Measurements from ENCODE around the gene ABAT. TPM values are rescaled to one million over a fixed set of nuclear protein-coding genes. Genes with fewer than 3 reads are reported as not detected.

The ABAT gene
- 20.7 to 21.6 TPM (median 21.4 TPM) in 3 replicates for total RNA-seq

- H3K36me3 Mint-ChIP-seq: no peaks in the 10 kb centered on the region
- H3K27ac Mint-ChIP-seq: peak within 1 kb of the TSS; percentile 43
- H3K4me3 Mint-ChIP-seq: peak within 1 kb of the TSS; percentile 78
- TF ChIP-seq, protein P1, sequence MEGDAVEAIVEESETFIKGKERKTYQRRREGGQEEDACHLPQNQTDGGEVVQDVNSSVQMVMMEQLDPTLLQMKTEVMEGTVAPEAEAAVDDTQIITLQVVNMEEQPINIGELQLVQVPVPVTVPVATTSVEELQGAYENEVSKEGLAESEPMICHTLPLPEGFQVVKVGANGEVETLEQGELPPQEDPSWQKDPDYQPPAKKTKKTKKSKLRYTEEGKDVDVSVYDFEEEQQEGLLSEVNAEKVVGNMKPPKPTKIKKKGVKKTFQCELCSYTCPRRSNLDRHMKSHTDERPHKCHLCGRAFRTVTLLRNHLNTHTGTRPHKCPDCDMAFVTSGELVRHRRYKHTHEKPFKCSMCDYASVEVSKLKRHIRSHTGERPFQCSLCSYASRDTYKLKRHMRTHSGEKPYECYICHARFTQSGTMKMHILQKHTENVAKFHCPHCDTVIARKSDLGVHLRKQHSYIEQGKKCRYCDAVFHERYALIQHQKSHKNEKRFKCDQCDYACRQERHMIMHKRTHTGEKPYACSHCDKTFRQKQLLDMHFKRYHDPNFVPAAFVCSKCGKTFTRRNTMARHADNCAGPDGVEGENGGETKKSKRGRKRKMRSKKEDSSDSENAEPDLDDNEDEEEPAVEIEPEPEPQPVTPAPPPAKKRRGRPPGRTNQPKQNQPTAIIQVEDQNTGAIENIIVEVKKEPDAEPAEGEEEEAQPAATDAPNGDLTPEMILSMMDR (IDR thresholded peaks at IDR 0.05; ENCODE audit: unreplicated experiment): no peak
- DNase-seq (ENCODE audit: low spot score in 2 of 2, unreplicated experiment in 2 of 2): peak; percentile 78 to 89
- no peaks in the 10 kb centered on the region for H3K27me3 Mint-ChIP-seq (ENCODE audit: low read depth)
- peaks cover 42% of the 10 kb centered on the region for H3K4me1 Mint-ChIP-seq
- H3K9me3 Mint-ChIP-seq: no peaks in the 10 kb centered on the region
Observed at GRCh38 chr16:8674413-8675022, at the start of gene ABAT. Gene ABAT, plus strand, starts transcription at chr16:8674617. Its CDS starts 61,123 bp downstream, at chr16:8735740.

DNA sequence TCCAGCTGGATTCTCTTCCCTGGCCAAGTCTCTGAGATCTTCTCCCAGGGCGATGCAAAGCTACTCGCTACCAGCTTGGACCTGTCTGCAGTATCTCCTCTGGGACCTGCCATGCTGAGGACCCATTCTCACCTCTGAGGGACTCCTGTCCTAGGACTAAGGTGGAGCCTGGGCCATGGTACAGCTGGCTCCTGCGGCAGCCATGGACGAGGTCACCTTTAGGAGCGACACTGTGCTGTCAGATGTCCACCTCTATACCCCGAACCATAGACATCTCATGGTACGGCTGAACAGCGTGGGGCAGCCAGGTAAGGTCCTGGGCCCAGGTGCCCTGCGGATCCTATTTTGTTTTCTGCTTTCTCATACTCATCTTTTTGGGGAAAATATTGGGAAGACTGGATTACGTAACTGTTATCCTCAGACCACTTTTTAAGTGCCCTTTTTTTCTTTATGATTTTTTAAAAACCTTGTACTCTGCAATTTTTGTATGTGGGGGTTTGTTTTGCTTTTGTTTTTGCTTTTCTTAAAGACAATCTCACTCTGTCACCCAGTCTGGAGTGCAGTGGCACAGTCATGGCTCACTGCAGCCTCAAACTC is 48.8 kb upstream of the ABAT start:
- no peak for DNase-seq (ENCODE audit: low spot score in 2 of 2, unreplicated experiment in 2 of 2)
- H3K9me3 Mint-ChIP-seq: no peaks in the 10 kb centered on the region
- no peak overlapping the region for H3K4me3 Mint-ChIP-seq
- TF ChIP-seq, protein P1 (IDR thresholded peaks at IDR 0.05; ENCODE audit: unreplicated experiment): no peak
- H3K27ac Mint-ChIP-seq: no peak overlapping the region
- peaks cover 34% of the 10 kb centered on the region for H3K36me3 Mint-ChIP-seq
- peaks cover 8% of the 10 kb centered on the region for H3K4me1 Mint-ChIP-seq
- H3K27me3 Mint-ChIP-seq (ENCODE audit: low read depth): no peaks in the 10 kb centered on the region

GRCh38 chr16:8626946-8627345 is 47.5 kb upstream of the ABAT start:
- Mint-ChIP-seq H3K36me3 (peaks cover 41% of the 10 kb centered on the region), H3K4me1 (peaks cover 8% of the 10 kb centered on the region), H3K27me3 (ENCODE audit: low read depth) (no peaks in the 10 kb centered on the region), H3K27ac (no peak overlapping the region), H3K9me3 (no peaks in the 10 kb centered on the region), H3K4me3 (no peak overlapping the region)
- no peak for DNase-seq (ENCODE audit: low spot score in 2 of 2, unreplicated experiment in 2 of 2)
- TF ChIP-seq, protein P1 (IDR thresholded peaks at IDR 0.05; ENCODE audit: unreplicated experiment): no peak

- Mint-ChIP-seq H3K27ac (no peak overlapping the region), H3K4me1 (peaks cover 3% of the 10 kb centered on the region), H3K36me3 (peaks cover 42% of the 10 kb centered on the region), H3K9me3 (no peaks in the 10 kb centered on the region), H3K4me3 (no peak overlapping the region), H3K27me3 (ENCODE audit: low read depth) (no peaks in the 10 kb centered on the region)
- TF ChIP-seq, protein P1 (IDR thresholded peaks at IDR 0.05; ENCODE audit: unreplicated experiment): no peak
- no peak for DNase-seq (ENCODE audit: low spot score in 2 of 2, unreplicated experiment in 2 of 2)
Observed at GRCh38 chr16:8627456-8627855, 47.0 kb upstream of the ABAT start.

GRCh38 chr16:8628981-8629725 is 45.3 kb upstream of the ABAT start:
- DNase-seq (ENCODE audit: low spot score in 2 of 2, unreplicated experiment in 2 of 2): no peak
- Mint-ChIP-seq H3K4me3 (no peak overlapping the region), H3K27me3 (ENCODE audit: low read depth) (no peaks in the 10 kb centered on the region), H3K9me3 (no peaks in the 10 kb centered on the region), H3K27ac (no peak overlapping the region), H3K4me1 (no peaks in the 10 kb centered on the region), H3K36me3 (peaks cover 45% of the 10 kb centered on the region)
- TF ChIP-seq, protein P1 (IDR thresholded peaks at IDR 0.05; ENCODE audit: unreplicated experiment): no peak
